Eye (tissue), 1 donor: ENCODE results near the gene GALM.
"Not testable (repeated sequence)": the region's sequence is repeated elsewhere in the genome, so short reads cannot be mapped to it uniquely, and the experiment has no call there.

Experiments
- DNase-seq: peaks from one replicate; pipeline ENCODE4 v3.0.0-alpha.2; 2015

The GALM gene

GRCh38 chr2:38743672-38744398, 77.9 kb downstream of the GALM start:
- no peak for DNase-seq

- DNase-seq, result no peak
Observed at GRCh38 chr2:38744399-38744780, 78.5 kb downstream of the GALM start.

DNA sequence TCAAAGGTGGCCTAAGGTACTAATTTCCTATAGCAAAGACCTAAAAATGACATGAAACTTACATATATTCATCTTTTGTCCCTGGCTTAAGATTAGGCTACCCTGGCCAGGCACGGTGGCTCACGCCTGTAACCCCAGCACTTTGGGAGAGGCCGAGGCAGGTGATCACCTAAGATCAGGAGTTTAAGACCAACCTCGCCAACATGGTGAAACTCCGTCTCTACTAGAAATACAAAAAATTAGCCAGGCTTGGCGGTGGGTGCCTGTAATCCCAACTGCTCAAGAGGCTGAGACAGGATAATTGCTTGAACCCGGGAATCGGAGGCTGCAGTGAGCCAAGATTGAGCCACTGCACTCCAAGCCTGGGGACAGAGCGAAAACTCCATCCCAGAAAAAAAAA, 79.4 kb downstream of the GALM start:
- DNase-seq, result no peak

DNA sequence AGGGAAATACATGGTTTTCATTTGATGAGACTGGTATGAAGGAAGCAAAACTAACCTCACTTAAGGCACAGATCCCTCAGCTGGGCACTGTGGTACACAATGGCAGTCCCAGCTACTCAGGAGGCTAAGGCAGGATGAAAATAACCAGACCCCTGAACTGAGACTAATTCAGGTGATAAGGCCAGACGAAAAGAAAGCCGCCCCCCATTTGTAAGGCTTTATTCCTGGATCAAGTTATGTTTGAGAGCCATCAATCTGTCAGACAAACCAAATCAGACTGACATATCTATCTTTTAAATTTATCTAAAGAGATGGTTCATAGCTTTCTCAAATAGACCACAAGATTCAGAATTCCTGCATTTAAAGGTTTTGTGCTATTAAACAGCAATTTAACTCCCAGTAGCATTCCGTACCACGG, 81.1 kb downstream of the GALM start:
- no peak for DNase-seq

- no peak for DNase-seq
Observed at GRCh38 chr2:38747819-38748218, 81.9 kb downstream of the GALM start.

GRCh38 chr2:38748391-38748790, 82.5 kb downstream of the GALM start:
- no peak for DNase-seq

DNA sequence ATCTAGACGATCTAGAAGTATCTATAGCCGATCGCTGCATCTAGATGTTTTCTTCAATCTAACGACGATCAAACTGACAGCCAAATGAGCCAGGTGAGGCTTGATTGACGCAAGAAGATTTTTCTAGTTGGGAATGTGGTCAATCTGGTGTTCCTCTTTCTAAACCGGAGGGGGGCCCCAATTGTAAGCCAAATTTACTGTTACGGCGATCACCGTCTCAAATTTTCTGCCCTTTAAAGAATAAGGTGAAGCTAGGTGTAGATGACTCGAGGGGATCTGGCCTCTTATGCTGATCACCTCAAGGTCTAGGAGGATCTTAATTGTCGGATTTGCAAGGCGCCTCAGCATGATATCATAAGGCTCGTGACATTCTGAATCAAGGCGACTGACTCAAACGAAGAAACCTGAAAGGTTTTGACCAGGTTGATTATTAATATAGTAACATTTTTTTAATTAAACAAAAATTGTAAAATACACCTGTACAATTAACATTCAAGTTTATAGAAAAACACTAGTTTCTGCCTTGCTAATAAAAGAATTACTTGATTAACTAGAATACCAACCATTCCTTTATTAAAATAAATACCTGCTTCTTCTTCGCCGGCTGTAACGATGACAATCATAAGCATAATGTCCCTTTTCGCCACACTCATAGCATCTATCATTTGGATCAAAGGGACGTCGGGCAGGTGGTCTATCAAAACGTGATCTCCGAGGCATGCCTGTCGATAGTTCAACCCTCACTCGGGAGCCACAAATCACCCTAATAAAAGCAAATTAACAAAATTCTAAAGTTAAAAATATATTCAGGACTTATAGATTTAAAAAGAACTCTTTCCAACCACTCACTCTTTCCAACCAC, 83.3 kb downstream of the GALM start:
- DNase-seq, result no peak

- peak; percentile 40 for DNase-seq
Observed at GRCh38 chr2:38750011-38750890, 84.3 kb downstream of the GALM start.

GRCh38 chr2:38750891-38751595, 85.1 kb downstream of the GALM start, which contains the start of gene SRSF7:
Gene SRSF7 (minus strand): TSS chr2:38751361. CDS start chr2:38751256, 105 bp downstream.
- peak; percentile 100 for DNase-seq

GRCh38 chr2:38751596-38752410, 85.9 kb downstream of the GALM start:
- no peak for DNase-seq

DNA sequence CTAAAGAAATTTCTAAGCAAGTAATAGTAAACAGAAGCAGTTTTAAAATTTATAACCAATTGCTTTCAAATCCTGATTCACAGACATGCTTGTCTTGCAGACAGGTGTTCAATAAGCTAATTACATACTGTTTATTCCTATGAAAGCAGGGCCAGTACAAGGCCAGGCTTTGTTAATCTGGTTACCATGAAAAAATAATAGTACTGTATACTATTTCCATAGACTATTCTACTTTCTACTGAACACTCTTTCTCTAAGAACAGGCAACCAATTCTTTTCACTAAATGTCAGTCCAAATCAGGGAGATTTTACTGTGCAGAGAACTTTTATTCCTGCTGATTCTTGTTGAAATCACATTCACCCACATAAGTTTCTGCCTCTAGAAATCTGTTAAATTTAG, 88.1 kb downstream of the GALM start:
- DNase-seq, result no peak

DNA sequence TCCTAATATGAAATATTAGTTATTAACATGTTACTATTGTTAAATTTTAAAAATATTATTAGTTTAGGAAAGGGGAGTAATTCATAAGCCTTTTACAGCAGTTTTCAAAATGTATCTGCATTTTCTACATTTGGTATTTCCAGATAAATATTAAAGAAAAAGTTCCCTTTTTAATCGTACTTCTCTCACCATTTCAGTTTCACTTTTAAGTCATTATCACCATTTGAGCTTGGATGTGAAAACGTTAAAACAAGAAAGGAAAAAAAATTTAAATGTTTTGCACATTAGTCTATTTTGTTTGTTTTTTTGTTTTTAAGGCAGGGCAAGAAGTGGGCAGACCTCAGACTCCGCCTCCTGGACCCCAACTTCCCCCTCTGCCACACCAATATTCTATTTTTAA, 88.6 kb downstream of the GALM start:
- no peak for DNase-seq

DNA sequence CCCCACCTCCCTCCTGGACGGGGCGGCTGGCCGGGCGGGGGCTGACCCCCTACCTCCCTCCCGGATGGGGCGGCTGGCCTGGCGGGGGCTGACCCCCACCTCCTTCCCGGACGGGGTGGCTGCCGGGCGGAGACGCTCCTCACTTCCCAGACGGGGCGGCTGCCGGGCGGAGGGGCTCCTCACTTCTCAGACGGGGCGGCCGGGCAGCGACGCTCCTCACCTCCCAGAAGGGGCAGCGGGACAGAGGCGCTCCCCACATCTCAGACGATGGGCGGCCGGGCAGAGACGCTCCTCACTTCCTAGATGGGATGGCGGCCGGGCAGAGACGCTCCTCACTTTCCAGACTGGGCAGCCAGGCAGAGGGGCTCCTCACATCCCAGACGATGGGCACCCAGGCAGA, 90.0 kb downstream of the GALM start:
- not testable (repeated sequence) for DNase-seq

GRCh38 chr2:38763228-38763627, 97.3 kb downstream of the GALM start:
- DNase-seq, result no peak

DNA sequence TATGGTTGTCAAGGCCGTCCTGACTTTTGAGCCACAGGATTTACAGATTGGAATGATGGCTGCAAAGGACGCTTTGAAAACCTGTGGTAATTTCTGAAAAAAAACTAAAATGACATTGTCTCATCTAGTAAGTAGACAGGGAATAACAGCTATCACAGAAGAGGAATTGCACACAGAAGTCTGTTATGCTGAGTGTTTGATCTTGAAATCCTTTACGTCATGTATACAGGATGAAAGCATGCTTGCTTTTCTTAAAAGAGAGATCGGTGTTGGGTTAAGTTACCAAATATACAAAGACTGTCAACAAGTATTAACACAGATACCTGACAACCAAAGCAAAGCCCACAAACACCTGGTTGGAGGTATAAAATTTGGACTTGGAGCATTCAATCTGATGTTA, 97.8 kb downstream of the GALM start:
- no peak for DNase-seq

DNA sequence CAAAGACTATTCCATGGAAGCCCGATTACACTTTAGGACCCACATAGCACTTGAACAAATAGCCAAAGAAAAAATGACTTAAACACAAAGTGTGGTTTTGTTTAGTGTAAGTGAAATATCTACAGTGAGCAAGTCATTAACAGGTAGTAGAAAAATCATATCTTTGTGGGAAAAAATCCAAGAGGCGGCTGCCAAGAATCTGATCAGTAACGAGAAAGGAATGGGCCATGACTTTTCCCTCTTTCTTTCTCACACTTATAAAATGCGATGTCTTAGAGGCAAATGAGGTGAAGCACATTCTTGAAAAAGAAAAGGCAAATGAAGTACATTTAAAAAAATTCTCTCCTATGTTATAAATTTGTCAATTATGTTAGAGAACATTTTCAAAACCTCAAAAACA, 99.2 kb downstream of the GALM start:
- no peak for DNase-seq

GRCh38 chr2:38765551-38765950, 99.6 kb downstream of the GALM start:
- no peak for DNase-seq

DNA sequence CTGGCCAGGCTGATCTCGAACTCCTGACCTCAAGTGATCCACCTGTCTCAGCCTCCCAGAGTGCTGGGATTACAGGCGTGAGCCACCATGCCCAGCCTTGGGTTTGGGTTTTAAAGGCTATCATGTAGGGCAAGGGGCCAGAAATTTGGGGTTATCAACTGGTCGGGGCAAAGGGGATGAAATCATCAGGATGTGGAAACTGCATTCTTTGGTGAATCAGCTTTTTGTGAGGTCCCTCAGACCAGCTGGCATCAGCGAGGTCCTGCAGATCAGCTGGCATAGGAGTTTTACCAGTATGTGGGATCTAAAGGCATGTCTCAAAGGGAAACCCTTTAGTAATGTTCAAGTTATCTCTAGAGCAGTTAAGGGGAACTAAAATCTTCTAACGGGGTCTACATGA, 105.7 kb downstream of the GALM start:
- DNase-seq, result no peak

GRCh38 chr2:38775097-38775920, 109.4 kb downstream of the GALM start:
- no peak for DNase-seq

GRCh38 chr2:38775921-38776225, 110.0 kb downstream of the GALM start:
- DNase-seq, result no peak

DNA sequence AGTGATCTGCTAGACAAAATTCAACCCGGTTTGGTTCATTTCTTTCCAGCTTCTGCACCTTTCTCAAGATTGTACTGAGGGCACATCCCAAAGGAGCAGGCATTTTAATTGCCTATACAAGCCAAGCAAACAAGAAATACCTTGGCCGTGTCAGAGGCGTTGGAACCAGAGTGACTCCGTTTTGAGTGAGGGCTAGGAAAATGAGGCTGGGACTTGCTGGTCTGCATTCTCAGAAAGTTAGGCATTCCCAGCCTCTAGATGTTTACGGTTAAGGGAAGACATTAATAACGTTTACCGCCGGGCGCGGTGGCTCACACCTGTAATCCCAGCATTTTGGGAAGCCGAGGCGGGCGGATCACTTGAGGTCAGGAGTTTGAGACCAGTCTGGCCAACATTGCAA, 110.6 kb downstream of the GALM start:
- DNase-seq, result no peak
